K562 (cell line): ENCODE measurements around the gene DAO. TPM values are rescaled to one million over a fixed set of nuclear protein-coding genes. Genes with fewer than 3 reads are reported as not detected.

Source experiments
- ATAC-seq: fragments of 200-7000 bp; cut with Tn5 transposase; 3 replicates; pipeline ENCODE4 v1.9.1; 2020; ENCODE audit warnings: moderate library complexity
- BruUV-seq: library from RNA; stranded (reverse); fragments of 400-500 nt; replicated peaks from 2 replicates; lab custom pipeline; 2021; lab: Mats Ljungman, UMichigan
- CTCF ChIA-PET: fragments of 300-600 bp; formaldehyde crosslinking; extraction: SDS; loops from one replicate; lab custom pipeline; 2021; ENCODE audit warnings: low intra/inter-chr PET ratio; lab: Yijun Ruan, JAX
- POLR2A ChIA-PET: fragments of 300-600, 350-650 bp; sonication (Branson Sonifier 250); formaldehyde crosslinking; extraction: SDS; loops from one replicate; lab custom pipeline; 2021; ENCODE audit warnings: antibody characterized with exemption, inconsistent platforms; lab: Yijun Ruan, JAX
- DNase-seq, 4 experiments: peaks; one replicate each; pipeline versions ENCODE4 v3.0.0 to v3.0.0-alpha.2; 2011 to 2018; ENCODE audit warnings: low spot score in 3 of 4, mixed read lengths in 3 of 4; ENCODE audit errors: extremely low read depth in 1 of 4
- FAIRE-seq: peaks from 2 replicates; lab custom pipeline; 2011; peaks lifted over from hg19 to GRCh38; lab: Jason Lieb, UNC
- H2AFZ ChIP-seq: 2 replicates; pipeline ENCODE4 v1.6.0; 2011; ENCODE audit warnings: low read depth, low read length, control low read depth, inconsistent platforms
- H3K27ac ChIP-seq: fragments of 200-600 bp; 3 replicates; pipeline ENCODE4 v1.8.0; 2011; ENCODE audit warnings: low read depth, mild to moderate bottlenecking, control low read depth, inconsistent platforms, low read length, moderate library complexity, mixed read lengths; ENCODE audit errors: extremely low read depth
- H3K27me3 ChIP-seq, 2 experiments: fragments of 300-600 bp in 1 of 2; 2 replicates in 1 of 2; 3 replicates in 1 of 2; pipeline versions ENCODE4 v1.6.0 to v1.8.0; 2011; ENCODE audit warnings: inconsistent platforms in 2 of 2, low read length in 2 of 2, mild to moderate bottlenecking in 1 of 2, mixed read lengths in 1 of 2, moderate library complexity in 1 of 2; ENCODE audit not compliant: control insufficient read depth in 2 of 2, insufficient read depth in 2 of 2
- H3K36me3 ChIP-seq: fragments of 300-600 bp; 3 replicates; pipeline ENCODE4 v1.8.0; 2011; ENCODE audit warnings: mild to moderate bottlenecking, low read length, inconsistent platforms; ENCODE audit not compliant: control insufficient read depth, insufficient read depth
- H3K4me1 ChIP-seq, 2 experiments: fragments of 200-600 bp in 1 of 2; replicated peaks in 1 of 2; 2 replicates in 1 of 2; 3 replicates in 1 of 2; pipeline versions ENCODE4 v1.5.1 to v1.8.0; 2011; ENCODE audit warnings: inconsistent platforms in 2 of 2, low read length in 2 of 2, mild to moderate bottlenecking in 1 of 2, mixed read lengths in 1 of 2, moderate library complexity in 1 of 2; ENCODE audit not compliant: control insufficient read depth in 2 of 2, insufficient read depth in 2 of 2
- H3K4me2 ChIP-seq: 2 replicates; pipeline ENCODE4 v1.6.1; 2011; ENCODE audit warnings: low read length, control low read depth, inconsistent platforms, mixed read lengths; ENCODE audit not compliant: insufficient read depth
- H3K4me3 ChIP-seq: fragments of 200-600 bp; sonication (generic), shearing (Covaris generic); 2 replicates; pipeline ENCODE4 v1.5.1; 2016; ENCODE audit warnings: control low read depth, inconsistent platforms
- H3K79me2 ChIP-seq: fragments of 200-600 bp; 3 replicates; pipeline ENCODE4 v1.8.0; 2011; ENCODE audit warnings: low read length, inconsistent platforms; ENCODE audit not compliant: control insufficient read depth, insufficient read depth
- H3K9ac ChIP-seq, 2 experiments: 2 replicates each; pipeline versions ENCODE4 v1.6.0 to v1.6.1; 2011; ENCODE audit warnings: low read depth in 2 of 2, low read length in 2 of 2, control low read depth in 1 of 2, inconsistent platforms in 1 of 2, mild to moderate bottlenecking in 1 of 2, mixed read lengths in 1 of 2; ENCODE audit not compliant: insufficient read depth in 1 of 2
- H3K9me1 ChIP-seq: one replicate; pipeline ENCODE4 v1.6.0; 2011; ENCODE audit warnings: inconsistent platforms, mild to moderate bottlenecking, low read length, moderate library complexity; ENCODE audit not compliant: control insufficient read depth, insufficient read depth
- H3K9me3 ChIP-seq: replicated peaks from 2 replicates; pipeline ENCODE4 v1.5.1; 2011; ENCODE audit warnings: low read depth, low read length, inconsistent platforms; ENCODE audit not compliant: control insufficient read depth, insufficient read depth
- H4K20me1 ChIP-seq: replicated peaks from 2 replicates; pipeline ENCODE4 v1.6.1; 2011; ENCODE audit warnings: low read length, inconsistent platforms, mixed read lengths; ENCODE audit not compliant: control insufficient read depth, insufficient read depth
- TCF7L2 ChIP-seq: fragments of 150-350 bp; IDR thresholded peaks from 2 replicates; pipeline ENCODE4 v1.6.1; 2016; ENCODE audit warnings: low read depth, mild to moderate bottlenecking, low read length, moderate library complexity
- WGBS: fragments of 100-300 bp; shearing (Covaris generic); methylation state at CpG from one replicate; pipeline ENCODE4 v1.1.6; 2016; ENCODE audit warnings: low coverage, mixed read lengths; ENCODE audit not compliant: insufficient coverage; ENCODE audit errors: missing lambda C conversion rate; 5-methylcytosine and 5-hydroxymethylcytosine counted together
- in situ Hi-C: fragments of 300-500 bp; cut with MboI; formaldehyde crosslinking; loops from 4 replicates; pipeline ENCODE4 v1.15.0; 2018; ENCODE audit warnings: inconsistent platforms, mixed read lengths
- intact Hi-C: fragments of 100-400 bp; cut with micrococcal nuclease; formaldehyde crosslinking; loops from 2 replicates; pipeline ENCODE4 v1.14.2; 2022
- polyA plus RNA-seq, 8 experiments: library from polyadenylated mRNA; depleted of rRNA in 4 of 8; stranded (reverse) in 5 of 8; unstranded in 3 of 8; fragments of >200 nt; fragmentation: Nextera tagmentation in 2 of 8; fragmentation: Illumina TruSeq in 1 of 8; extraction: Ambion mirVana in 2 of 8; extraction: Trizol in 1 of 8; gene quantifications; 2 replicates each; pipeline versions ENCODE4 v1.2.1 to v1.2.3, GENCODE V29; 2011 to 2014; ENCODE audit warnings: inconsistent platforms in 1 of 8, missing spikeins in 1 of 8
- total RNA-seq, 7 experiments: library from RNA; depleted of rRNA in 6 of 7; stranded (reverse); fragments of >200 nt in 6 of 7; fragmentation: Illumina TruSeq in 2 of 7; extraction: Trizol in 2 of 7; gene quantifications; 2 replicates each; pipeline versions ENCODE4 v1.2.1 to v1.2.3, GENCODE V29; 2011 to 2021; ENCODE audit warnings: low replicate concordance in 1 of 7
- TF ChIP-seq, protein P1 (sequence below): fragments of 200-600 bp; sonication (generic); IDR thresholded peaks from one replicate; pipeline ENCODE4 v1.6.1; 2012; ENCODE audit warnings: mild to moderate bottlenecking, low read depth, low read length, inconsistent platforms
- TF ChIP-seq, protein P2 (sequence below), 2 experiments: fragments of 450-650 bp; IDR thresholded peaks; 2 replicates each; pipeline ENCODE4 v1.6.1; 2016
- TF ChIP-seq, protein P3 (sequence below): fragments of 450-650 bp; IDR thresholded peaks from 2 replicates; pipeline ENCODE4 v1.7.1; 2018; ENCODE audit warnings: mild to moderate bottlenecking, low read depth; ENCODE audit not compliant: partially characterized antibody

The DAO gene
- total and polyA plus RNA-seq, 9 of the 15 experiments (the other 6 are each of a cell fraction or from before 2014, with no cell fraction given), result not detected

DNA sequence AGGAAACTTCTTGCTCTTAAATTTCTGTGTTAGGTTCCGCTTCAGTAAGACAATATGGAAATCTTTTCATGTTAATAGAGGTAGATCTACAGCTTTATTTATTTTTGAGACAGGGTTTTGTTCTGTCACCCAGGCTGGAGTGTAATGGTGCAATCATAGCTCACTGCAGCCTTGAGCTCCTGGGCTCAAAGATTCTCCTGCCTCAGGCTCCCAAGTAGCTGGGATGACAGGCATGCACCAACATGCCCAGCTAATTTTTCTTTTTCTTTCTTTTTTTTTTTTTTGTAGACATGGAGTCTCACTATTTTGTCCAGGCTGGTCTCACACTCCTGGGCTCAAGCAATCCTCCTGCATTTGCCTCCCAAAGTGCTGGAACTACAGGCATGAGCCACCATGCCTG lies 70.1 kb downstream of the DAO start:
- POLR2A ChIA-PET, result interaction anchor here (0.7 kb wide), 1 partner anchor 768 kb away, joined by 3 read pairs; no protein-coding TSS in a partner anchor
- no peak for DNase-seq
- TF ChIP-seq, protein P1, sequence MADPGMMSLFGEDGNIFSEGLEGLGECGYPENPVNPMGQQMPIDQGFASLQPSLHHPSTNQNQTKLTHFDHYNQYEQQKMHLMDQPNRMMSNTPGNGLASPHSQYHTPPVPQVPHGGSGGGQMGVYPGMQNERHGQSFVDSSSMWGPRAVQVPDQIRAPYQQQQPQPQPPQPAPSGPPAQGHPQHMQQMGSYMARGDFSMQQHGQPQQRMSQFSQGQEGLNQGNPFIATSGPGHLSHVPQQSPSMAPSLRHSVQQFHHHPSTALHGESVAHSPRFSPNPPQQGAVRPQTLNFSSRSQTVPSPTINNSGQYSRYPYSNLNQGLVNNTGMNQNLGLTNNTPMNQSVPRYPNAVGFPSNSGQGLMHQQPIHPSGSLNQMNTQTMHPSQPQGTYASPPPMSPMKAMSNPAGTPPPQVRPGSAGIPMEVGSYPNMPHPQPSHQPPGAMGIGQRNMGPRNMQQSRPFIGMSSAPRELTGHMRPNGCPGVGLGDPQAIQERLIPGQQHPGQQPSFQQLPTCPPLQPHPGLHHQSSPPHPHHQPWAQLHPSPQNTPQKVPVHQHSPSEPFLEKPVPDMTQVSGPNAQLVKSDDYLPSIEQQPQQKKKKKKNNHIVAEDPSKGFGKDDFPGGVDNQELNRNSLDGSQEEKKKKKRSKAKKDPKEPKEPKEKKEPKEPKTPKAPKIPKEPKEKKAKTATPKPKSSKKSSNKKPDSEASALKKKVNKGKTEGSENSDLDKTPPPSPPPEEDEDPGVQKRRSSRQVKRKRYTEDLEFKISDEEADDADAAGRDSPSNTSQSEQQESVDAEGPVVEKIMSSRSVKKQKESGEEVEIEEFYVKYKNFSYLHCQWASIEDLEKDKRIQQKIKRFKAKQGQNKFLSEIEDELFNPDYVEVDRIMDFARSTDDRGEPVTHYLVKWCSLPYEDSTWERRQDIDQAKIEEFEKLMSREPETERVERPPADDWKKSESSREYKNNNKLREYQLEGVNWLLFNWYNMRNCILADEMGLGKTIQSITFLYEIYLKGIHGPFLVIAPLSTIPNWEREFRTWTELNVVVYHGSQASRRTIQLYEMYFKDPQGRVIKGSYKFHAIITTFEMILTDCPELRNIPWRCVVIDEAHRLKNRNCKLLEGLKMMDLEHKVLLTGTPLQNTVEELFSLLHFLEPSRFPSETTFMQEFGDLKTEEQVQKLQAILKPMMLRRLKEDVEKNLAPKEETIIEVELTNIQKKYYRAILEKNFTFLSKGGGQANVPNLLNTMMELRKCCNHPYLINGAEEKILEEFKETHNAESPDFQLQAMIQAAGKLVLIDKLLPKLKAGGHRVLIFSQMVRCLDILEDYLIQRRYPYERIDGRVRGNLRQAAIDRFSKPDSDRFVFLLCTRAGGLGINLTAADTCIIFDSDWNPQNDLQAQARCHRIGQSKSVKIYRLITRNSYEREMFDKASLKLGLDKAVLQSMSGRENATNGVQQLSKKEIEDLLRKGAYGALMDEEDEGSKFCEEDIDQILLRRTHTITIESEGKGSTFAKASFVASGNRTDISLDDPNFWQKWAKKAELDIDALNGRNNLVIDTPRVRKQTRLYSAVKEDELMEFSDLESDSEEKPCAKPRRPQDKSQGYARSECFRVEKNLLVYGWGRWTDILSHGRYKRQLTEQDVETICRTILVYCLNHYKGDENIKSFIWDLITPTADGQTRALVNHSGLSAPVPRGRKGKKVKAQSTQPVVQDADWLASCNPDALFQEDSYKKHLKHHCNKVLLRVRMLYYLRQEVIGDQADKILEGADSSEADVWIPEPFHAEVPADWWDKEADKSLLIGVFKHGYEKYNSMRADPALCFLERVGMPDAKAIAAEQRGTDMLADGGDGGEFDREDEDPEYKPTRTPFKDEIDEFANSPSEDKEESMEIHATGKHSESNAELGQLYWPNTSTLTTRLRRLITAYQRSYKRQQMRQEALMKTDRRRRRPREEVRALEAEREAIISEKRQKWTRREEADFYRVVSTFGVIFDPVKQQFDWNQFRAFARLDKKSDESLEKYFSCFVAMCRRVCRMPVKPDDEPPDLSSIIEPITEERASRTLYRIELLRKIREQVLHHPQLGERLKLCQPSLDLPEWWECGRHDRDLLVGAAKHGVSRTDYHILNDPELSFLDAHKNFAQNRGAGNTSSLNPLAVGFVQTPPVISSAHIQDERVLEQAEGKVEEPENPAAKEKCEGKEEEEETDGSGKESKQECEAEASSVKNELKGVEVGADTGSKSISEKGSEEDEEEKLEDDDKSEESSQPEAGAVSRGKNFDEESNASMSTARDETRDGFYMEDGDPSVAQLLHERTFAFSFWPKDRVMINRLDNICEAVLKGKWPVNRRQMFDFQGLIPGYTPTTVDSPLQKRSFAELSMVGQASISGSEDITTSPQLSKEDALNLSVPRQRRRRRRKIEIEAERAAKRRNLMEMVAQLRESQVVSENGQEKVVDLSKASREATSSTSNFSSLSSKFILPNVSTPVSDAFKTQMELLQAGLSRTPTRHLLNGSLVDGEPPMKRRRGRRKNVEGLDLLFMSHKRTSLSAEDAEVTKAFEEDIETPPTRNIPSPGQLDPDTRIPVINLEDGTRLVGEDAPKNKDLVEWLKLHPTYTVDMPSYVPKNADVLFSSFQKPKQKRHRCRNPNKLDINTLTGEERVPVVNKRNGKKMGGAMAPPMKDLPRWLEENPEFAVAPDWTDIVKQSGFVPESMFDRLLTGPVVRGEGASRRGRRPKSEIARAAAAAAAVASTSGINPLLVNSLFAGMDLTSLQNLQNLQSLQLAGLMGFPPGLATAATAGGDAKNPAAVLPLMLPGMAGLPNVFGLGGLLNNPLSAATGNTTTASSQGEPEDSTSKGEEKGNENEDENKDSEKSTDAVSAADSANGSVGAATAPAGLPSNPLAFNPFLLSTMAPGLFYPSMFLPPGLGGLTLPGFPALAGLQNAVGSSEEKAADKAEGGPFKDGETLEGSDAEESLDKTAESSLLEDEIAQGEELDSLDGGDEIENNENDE, result no peak
- TF ChIP-seq, protein P2, sequence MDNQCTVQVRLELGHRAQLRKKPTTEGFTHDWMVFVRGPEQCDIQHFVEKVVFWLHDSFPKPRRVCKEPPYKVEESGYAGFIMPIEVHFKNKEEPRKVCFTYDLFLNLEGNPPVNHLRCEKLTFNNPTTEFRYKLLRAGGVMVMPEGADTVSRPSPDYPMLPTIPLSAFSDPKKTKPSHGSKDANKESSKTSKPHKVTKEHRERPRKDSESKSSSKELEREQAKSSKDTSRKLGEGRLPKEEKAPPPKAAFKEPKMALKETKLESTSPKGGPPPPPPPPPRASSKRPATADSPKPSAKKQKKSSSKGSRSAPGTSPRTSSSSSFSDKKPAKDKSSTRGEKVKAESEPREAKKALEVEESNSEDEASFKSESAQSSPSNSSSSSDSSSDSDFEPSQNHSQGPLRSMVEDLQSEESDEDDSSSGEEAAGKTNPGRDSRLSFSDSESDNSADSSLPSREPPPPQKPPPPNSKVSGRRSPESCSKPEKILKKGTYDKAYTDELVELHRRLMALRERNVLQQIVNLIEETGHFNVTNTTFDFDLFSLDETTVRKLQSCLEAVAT (IDR thresholded peaks at IDR 0.05), result no peak
- TF ChIP-seq, protein P3, sequence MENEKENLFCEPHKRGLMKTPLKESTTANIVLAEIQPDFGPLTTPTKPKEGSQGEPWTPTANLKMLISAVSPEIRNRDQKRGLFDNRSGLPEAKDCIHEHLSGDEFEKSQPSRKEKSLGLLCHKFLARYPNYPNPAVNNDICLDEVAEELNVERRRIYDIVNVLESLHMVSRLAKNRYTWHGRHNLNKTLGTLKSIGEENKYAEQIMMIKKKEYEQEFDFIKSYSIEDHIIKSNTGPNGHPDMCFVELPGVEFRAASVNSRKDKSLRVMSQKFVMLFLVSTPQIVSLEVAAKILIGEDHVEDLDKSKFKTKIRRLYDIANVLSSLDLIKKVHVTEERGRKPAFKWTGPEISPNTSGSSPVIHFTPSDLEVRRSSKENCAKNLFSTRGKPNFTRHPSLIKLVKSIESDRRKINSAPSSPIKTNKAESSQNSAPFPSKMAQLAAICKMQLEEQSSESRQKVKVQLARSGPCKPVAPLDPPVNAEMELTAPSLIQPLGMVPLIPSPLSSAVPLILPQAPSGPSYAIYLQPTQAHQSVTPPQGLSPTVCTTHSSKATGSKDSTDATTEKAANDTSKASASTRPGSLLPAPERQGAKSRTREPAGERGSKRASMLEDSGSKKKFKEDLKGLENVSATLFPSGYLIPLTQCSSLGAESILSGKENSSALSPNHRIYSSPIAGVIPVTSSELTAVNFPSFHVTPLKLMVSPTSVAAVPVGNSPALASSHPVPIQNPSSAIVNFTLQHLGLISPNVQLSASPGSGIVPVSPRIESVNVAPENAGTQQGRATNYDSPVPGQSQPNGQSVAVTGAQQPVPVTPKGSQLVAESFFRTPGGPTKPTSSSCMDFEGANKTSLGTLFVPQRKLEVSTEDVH, result no peak
- no peak for TF ChIP-seq TCF7L2

More for the DNA sequence above, 70.1 kb downstream of the DAO start:
- H3K79me2 ChIP-seq, result no peaks in the 10 kb centered on the region
- no peaks in the 10 kb centered on the region for H3K9me3 ChIP-seq
- intact Hi-C loops (loop anchor here (2.0 to 5.0 kb wide), 4 partner anchors 65 to 388 kb away; partner anchors contain the start of genes ALKBH2, ISCU and SART3), in situ Hi-C loops (loop anchor here (5.0 kb wide), 1 partner anchor 283 kb away; no protein-coding TSS in a partner anchor)
- ATAC-seq (no peak), FAIRE-seq (no peak)
- H3K4me3 ChIP-seq, result no peak overlapping the region
- H4K20me1 ChIP-seq, result no peaks in the 10 kb centered on the region
- WGBS, result 8% methylated on average over 1 of the region's 1 CpG
- H3K4me1 ChIP-seq, result no peaks in the 10 kb centered on the region; a peak in 1 of 5 replicates
- H3K27me3 ChIP-seq, result peaks cover 0 to 12% of the 10 kb centered on the region in 2 experiments; a peak in 1 of 5 replicates
- no peaks in the 10 kb centered on the region for H3K9me1 ChIP-seq
- no peak overlapping the region for H3K27ac ChIP-seq
- no peak overlapping the region for H3K4me2 ChIP-seq
- BruUV-seq, result no TSS peak
- CTCF ChIA-PET, result interaction anchor here (0.7 kb wide), 1 partner anchor 385 kb away, joined by 5 read pairs; no protein-coding TSS in a partner anchor
- no peak overlapping the region; a peak in 1 of 4 replicates for H3K9ac ChIP-seq
- H2AFZ ChIP-seq, result no peak overlapping the region
- H3K36me3 ChIP-seq, result no peaks in the 10 kb centered on the region
